ENCODE data around the gene COL17A1.

COL17A1 gene

GRCh38 chr10:104029521-104029860 lies 56.2 kb downstream of the COL17A1 start:
- no peak for DNase-seq

- no peak for DNase-seq
Observed at GRCh38 chr10:104028823-104029520, 56.7 kb downstream of the COL17A1 start.

GRCh38 chr10:104028146-104028545 lies 57.5 kb downstream of the COL17A1 start:
- no peak for DNase-seq

- no peak for DNase-seq
Observed at GRCh38 chr10:104026762-104027161, 58.9 kb downstream of the COL17A1 start.

- no peak for DNase-seq
Observed at GRCh38 chr10:104025524-104025923, 60.2 kb downstream of the COL17A1 start.

GRCh38 chr10:104022026-104022425 lies 63.7 kb downstream of the COL17A1 start:
- DNase-seq, result no peak

- no peak for DNase-seq
Observed at GRCh38 chr10:104021246-104021645, 64.4 kb downstream of the COL17A1 start.

- no peak for DNase-seq
Observed at GRCh38 chr10:104020020-104020419, 65.7 kb downstream of the COL17A1 start.

GRCh38 chr10:104018471-104018870 lies 67.2 kb downstream of the COL17A1 start:
- no peak for DNase-seq

GRCh38 chr10:104016661-104017060 lies 69.0 kb downstream of the COL17A1 start:
- no peak for DNase-seq

GRCh38 chr10:104014176-104014575 lies 71.5 kb downstream of the COL17A1 start:
- no peak for DNase-seq

- DNase-seq, result no peak
Observed at GRCh38 chr10:104013489-104013888, 72.2 kb downstream of the COL17A1 start.

- no peak for DNase-seq
Observed at GRCh38 chr10:104011904-104012303, 73.8 kb downstream of the COL17A1 start.

- no peak for DNase-seq
Observed at GRCh38 chr10:104005172-104005863, 80.4 kb downstream of the COL17A1 start.

- no peak for DNase-seq
Observed at GRCh38 chr10:104002911-104003310, 82.8 kb downstream of the COL17A1 start.

GRCh38 chr10:103998805-103999204 lies 86.9 kb downstream of the COL17A1 start:
- no peak for DNase-seq

- DNase-seq, result no peak
Observed at GRCh38 chr10:103995134-103995533, 90.5 kb downstream of the COL17A1 start.

- DNase-seq, result no peak
Observed at GRCh38 chr10:103991393-103992128, 94.1 kb downstream of the COL17A1 start.

- no peak for DNase-seq
Observed at GRCh38 chr10:103990531-103990930, 95.1 kb downstream of the COL17A1 start.

GRCh38 chr10:103990121-103990520 lies 95.6 kb downstream of the COL17A1 start:
- no peak for DNase-seq

GRCh38 chr10:103986360-103986759 lies 99.3 kb downstream of the COL17A1 start:
- no peak for DNase-seq

GRCh38 chr10:103985726-103986125 lies 100.0 kb downstream of the COL17A1 start:
- DNase-seq, result no peak

GRCh38 chr10:103983367-103983911 lies 102.2 kb downstream of the COL17A1 start:
- DNase-seq, result no peak

- no peak for DNase-seq
Observed at GRCh38 chr10:103982639-103983038, 103.0 kb downstream of the COL17A1 start.
